Mucosa of descending colon (tissue), 3 donors: ENCODE results near the gene ECPAS. TPM values are rescaled to one million over a fixed set of nuclear protein-coding genes. Genes with fewer than 3 reads are reported as not detected.
A peak's percentile ranks its signal among the peaks of the same experiment; 100 is the strongest.
"Not testable (repeated sequence)": the region's sequence is repeated elsewhere in the genome, so short reads cannot be mapped to it uniquely, and the experiment has no call there.

Experiments used
- ATAC-seq: fragments of 200-7000 bp; cut with Tn5 transposase; one replicate; pipeline ENCODE4 v1.9.1; 2020; ENCODE audit warnings: mild to moderate bottlenecking, moderate library complexity
- DNase-seq, 3 donors: peaks; one replicate each; pipeline ENCODE4 v3.0.0-alpha.2; 2020
- H3K36me3 ChIP-seq: fragments of 200-600 bp; one replicate; pipeline ENCODE4 v1.8.0; 2021; ENCODE audit warnings: low read depth, mild to moderate bottlenecking
- H3K4me1 ChIP-seq: fragments of 200-600 bp; one replicate; pipeline ENCODE4 v1.8.0; 2021; ENCODE audit warnings: low read depth, mild to moderate bottlenecking
- H3K4me3 ChIP-seq: fragments of 200-600 bp; one replicate; pipeline ENCODE4 v1.8.0; 2021; ENCODE audit warnings: mild to moderate bottlenecking
- H3K9me3 ChIP-seq: fragments of 200-600 bp; one replicate; pipeline ENCODE4 v1.8.0; 2021; ENCODE audit warnings: mild to moderate bottlenecking
- intact Hi-C, 2 donors: fragments of 100-400 bp; cut with DNase I in 1 of 2; cut with micrococcal nuclease in 1 of 2; formaldehyde crosslinking; loops; one replicate each; pipeline versions ENCODE4 v1.11.0 to v1.11.1; 2022; cut with DNase I, micrococcal nuclease
- total RNA-seq, 3 donors: library from RNA; stranded (reverse); fragmentation: NEBNext Ultra II Directional in 2 of 3; extraction: Animal tissue kit (Norgen Biotek cat#: 25700) in 2 of 3; gene quantifications; one replicate each; pipeline versions ENCODE4 v1.2.1 to v1.2.4, GENCODE V29; 2021 to 2023
- TF ChIP-seq, protein P1 (sequence below): fragments of 200-600 bp; IDR thresholded peaks from one replicate; pipeline ENCODE4 v1.8.0; 2022; ENCODE audit warnings: antibody characterized with exemption, mild to moderate bottlenecking
- donor health status: DM: no; HTN: no; CAD: no; lungs with moderate emphysema.
- donor health status: DM: no; HTN: no; CAD: no.
- donor health status: DM: no; HTN: yes; CAD: no.

The ECPAS gene
- total RNA-seq, 3 donors from 2014 or later: 77.4 to 102 (median 82.8) TPM

DNA sequence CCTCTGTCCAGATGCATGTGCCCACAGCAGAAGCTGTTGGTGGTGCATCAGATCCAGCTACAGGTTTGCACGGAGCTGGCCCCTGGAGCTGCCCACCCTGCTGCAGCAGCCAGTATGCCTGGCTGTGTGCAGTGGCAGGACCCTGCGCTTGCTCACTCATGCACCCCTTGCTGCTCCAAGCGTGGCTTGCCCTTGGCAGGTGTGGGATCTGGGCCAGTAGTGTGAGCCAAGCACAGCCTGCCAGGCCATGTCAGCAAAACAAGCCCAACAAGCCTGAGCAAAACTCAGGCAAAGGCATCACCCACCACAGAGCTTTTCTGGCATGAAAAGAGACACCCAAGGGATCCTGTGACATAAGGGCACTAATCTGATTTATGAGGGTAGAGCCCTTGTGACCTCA lies 18.3 kb upstream of the ECPAS start:
- TF ChIP-seq, protein P1, sequence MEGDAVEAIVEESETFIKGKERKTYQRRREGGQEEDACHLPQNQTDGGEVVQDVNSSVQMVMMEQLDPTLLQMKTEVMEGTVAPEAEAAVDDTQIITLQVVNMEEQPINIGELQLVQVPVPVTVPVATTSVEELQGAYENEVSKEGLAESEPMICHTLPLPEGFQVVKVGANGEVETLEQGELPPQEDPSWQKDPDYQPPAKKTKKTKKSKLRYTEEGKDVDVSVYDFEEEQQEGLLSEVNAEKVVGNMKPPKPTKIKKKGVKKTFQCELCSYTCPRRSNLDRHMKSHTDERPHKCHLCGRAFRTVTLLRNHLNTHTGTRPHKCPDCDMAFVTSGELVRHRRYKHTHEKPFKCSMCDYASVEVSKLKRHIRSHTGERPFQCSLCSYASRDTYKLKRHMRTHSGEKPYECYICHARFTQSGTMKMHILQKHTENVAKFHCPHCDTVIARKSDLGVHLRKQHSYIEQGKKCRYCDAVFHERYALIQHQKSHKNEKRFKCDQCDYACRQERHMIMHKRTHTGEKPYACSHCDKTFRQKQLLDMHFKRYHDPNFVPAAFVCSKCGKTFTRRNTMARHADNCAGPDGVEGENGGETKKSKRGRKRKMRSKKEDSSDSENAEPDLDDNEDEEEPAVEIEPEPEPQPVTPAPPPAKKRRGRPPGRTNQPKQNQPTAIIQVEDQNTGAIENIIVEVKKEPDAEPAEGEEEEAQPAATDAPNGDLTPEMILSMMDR: no peak
- ATAC-seq (no peak), DNase-seq (no peak)
- Histone ChIP-seq H3K4me3 (no peak overlapping the region), H3K36me3 (no peaks in the 10 kb centered on the region), H3K9me3 (no peaks in the 10 kb centered on the region), H3K4me1 (no peaks in the 10 kb centered on the region)
- intact Hi-C loops: no loop called here

DNA sequence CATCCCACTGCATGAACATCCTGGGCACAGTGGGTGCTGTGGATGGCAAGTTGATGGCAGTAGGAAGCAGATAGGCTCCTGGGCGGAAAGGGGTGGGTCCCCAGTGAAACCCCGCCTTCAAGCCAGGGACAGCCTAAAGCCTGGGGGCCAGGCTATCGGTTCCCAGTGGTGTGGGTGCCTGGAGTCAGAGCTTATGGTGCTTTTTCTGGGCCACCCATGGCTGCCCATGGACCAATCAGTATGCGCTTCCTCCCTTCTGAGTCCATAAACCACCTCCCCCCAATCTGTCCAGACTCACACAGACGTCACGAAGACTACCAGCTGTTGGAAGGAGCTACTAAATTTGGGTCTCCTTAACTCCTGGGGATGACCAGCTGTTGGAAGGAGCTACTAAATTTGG lies 17.5 kb upstream of the ECPAS start:
- TF ChIP-seq, protein P1: no peak

DNA sequence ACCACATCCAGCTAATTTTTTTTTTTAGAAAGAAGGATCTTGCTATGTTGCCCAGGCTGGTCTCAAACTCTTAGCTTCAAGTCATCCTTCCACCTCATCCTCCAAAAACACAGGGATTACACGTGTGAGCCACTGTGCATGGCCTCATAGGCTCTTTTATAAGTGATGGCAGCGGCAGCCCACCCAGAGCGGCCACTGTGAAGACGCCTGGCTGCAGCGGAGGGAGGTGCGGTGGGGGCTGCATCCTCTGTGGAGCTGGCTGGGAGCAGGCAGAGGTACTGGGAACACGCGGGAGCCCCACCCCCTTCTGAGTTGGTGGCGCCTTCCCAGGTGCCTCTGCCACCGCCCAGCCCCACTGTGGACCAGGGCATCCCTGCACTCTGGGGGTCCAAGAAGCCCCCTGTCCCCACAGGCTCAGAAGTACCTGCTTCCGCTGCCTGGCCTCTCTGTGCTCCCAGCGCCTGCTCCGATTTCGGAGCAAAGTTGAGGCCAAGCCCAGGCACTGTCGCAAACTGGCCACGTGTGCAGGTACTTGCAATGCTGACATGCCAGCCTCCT lies 16.9 kb upstream of the ECPAS start:
- no peak overlapping the region for H3K4me3 ChIP-seq
- H3K9me3 ChIP-seq: no peaks in the 10 kb centered on the region
- TF ChIP-seq, protein P1: no peak
- DNase-seq: no peak
- H3K36me3 ChIP-seq: no peaks in the 10 kb centered on the region
- H3K4me1 ChIP-seq: no peaks in the 10 kb centered on the region
- intact Hi-C loops: no loop called here
- no peak for ATAC-seq

More for the DNA sequence above, 17.5 kb upstream of the ECPAS start:
- H3K36me3 ChIP-seq: no peaks in the 10 kb centered on the region
- DNase-seq (no peak), ATAC-seq (no peak)
- no peaks in the 10 kb centered on the region for H3K9me3 ChIP-seq
- H3K4me3 ChIP-seq: no peak overlapping the region
- no peaks in the 10 kb centered on the region for H3K4me1 ChIP-seq
- intact Hi-C loops: no loop called here

DNA sequence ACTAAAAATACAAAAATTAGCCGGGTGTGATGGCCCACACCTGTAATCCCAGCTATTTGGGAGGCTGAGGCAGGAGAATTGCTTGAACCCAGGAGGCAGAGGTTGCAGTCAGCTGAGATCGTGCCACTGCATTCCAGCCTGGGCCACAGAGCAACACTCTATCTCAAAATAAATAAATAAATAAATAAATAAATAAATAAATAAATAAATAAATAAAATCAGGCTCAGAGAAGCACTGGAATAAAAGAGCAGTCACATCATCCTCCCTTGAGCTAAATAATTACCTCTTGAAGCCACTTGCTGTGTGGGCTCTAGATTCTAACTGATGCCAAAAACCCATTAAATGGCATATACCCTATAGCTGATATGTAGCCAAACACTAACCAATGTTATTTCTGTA lies 13.0 kb upstream of the ECPAS start:
- intact Hi-C loops, H3K36me3 ChIP-seq, H3K4me1 ChIP-seq, DNase-seq, ATAC-seq, H3K9me3 ChIP-seq, H3K4me3 ChIP-seq: not testable (repeated sequence)

DNA sequence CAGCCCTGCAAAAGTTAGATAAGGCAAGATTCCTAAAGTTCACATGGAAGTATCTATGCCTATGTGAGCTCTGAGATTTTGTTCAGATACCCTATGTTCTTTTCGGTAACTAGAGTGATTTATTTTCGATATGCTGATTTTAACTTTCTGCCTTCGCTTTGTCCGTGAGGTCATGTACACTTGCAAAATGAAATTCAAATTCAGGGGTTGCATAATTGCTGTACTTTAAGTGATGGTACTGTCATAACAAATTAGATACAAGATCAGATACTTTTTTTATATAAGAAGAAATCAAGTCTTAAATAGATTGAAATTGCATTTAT lies 350 bp upstream of the ECPAS start:
- Histone ChIP-seq H3K4me1 (peaks cover 18% of the 10 kb centered on the region), H3K4me3 (peak overlapping the region; percentile 72), H3K36me3 (peaks cover 7% of the 10 kb centered on the region), H3K9me3 (no peaks in the 10 kb centered on the region)
- DNase-seq (no peak), ATAC-seq (no peak)
- TF ChIP-seq, protein P1: no peak
- intact Hi-C loops: no loop called here

DNA sequence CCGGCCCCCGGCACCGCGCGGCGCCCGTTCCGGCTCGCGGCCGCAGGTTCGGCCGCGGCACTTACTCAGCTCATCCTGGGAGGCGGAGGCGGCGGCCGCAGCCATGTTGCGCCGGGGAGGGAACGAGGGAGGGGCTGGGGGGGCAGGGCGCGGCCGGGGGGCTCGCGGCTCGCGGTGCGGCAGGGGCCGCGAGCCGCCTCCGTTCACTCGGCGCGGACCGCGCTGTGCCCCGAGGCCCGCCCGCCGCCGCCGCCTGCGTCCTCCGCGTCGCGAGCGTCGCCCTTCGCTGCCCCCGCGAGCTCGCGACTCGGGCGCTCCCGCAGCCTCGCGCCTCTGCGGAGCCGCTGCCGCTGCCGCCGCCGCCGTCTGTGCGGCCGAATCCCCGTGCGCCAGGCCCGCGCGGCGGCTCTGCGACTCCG lies 735 bp downstream of the ECPAS start:
- ATAC-seq: peak; percentile 3
- Histone ChIP-seq H3K4me3 (peak overlapping the region; percentile 72), H3K4me1 (peaks cover 18% of the 10 kb centered on the region), H3K36me3 (peaks cover 7% of the 10 kb centered on the region), H3K9me3 (no peaks in the 10 kb centered on the region)
- DNase-seq: peak in 2 of 3 donors; percentile 56 to 74
- TF ChIP-seq, protein P1: no peak
- intact Hi-C loops: no loop called here
